Renal cortical epithelial cell (primary cell): ENCODE data around the gene PCBP3. TPM values are rescaled to one million over a fixed set of nuclear protein-coding genes. Genes with fewer than 3 reads are reported as not detected.
"Not testable (repeated sequence)": the region's sequence is repeated elsewhere in the genome, so short reads cannot be mapped to it uniquely, and the experiment has no call there.

Source experiments
- DNase-seq: peaks from one replicate; pipeline ENCODE4 v3.0.0-alpha.2; 2011; ENCODE audit warnings: low read depth
- total RNA-seq: library from RNA; depleted of rRNA; stranded (reverse); fragments of >200 nt; gene quantifications from 2 replicates; pipeline ENCODE4 v1.2.3, GENCODE V29; 2014

The PCBP3 gene
- total RNA-seq, 1 donor from 2014 or later, result 0.15 TPM

DNA sequence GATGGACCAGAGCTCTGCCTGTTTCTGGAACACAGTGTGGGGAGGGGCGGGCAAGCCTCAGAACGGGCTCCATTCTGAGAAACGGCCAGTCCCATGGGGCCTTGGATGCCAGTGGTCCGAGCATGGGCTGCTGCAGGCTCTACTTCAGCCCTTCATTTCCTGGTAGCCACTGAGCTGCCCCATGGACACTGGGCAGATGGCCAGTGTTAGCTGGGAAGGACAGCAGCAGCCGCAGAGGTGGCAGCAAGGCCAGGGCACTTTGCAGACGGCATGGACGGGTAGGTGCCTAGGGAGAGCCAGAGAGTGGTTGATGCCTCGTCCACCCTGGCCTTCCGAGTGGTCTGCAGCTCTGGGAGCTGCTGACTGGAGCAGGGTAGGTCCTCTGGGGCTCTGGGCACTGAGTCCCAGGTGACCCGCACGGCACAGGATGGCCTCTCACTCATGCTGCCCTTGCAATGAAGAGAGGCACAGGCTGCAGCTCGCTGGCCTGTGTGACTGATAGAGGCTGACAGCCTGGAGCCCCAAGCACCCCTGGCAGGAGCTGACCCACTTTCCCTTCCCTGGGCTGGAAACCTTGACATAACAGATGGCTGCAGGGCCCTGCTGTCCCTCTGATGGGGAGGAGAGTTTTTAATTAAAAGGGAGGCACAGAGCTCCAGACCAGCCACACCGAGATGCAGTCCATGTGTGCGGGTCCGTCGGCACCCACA lies 250.4 kb downstream of the PCBP3 start:
- DNase-seq, result no peak

DNA sequence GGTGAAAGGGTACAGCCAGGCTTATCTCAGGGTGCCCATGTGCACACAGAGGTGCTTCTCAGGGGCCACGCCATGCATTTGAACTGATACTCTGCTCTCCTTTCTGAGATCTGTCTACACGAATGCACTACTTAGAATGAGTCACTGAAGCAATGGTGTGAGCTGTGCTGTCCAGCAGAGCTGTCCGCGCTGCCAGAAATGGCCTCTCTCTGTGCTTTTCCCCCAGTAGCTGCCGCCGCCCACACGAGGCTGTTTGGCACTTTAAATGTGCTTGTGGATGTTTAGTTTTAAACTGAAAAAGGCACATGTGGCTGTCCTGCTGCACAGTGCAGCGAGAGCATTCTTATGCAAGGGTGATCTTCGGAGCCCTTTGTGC lies 250.9 kb downstream of the PCBP3 start:
- DNase-seq, result peak; percentile 11

DNA sequence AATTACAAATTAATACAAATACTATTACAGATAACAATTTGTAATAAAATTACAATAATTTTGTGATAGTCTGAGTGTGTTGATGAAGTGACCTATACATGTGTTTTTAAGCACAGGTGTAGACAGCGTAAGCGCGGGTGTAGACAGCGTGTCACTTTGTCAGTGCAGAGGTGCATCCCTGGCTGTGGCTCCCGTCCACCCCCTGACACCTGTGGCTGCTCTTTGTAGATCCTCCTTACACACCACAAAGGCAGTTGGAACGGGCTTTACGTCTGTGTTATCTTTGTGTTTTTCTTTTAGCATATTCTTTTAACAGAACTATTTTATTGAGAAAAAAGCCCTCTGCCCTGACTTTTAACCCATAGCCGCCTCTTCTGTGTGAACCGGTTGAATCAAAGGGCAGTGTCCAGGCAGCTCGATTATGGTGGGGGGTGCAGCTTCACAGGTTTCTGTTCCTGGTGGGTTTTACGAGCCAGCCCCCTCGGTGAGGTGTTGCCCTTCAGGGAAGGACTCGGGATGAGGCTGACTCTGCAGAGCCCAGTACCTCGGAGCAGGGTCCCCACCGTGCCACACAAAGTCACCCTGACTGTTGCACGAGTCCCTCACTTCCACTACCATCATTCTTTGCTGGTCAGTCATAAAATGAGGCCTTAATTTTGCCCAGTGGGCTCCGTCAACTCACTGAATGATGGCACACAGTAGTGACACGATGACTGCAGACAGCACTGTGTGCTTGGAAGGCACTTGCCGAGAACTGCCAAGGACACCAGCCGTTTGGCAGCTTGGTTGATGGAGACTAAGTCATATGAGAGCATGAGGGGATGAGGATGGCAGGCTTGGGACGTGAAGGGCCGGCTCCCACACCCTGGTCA lies 251.6 kb downstream of the PCBP3 start:
- no peak for DNase-seq

DNA sequence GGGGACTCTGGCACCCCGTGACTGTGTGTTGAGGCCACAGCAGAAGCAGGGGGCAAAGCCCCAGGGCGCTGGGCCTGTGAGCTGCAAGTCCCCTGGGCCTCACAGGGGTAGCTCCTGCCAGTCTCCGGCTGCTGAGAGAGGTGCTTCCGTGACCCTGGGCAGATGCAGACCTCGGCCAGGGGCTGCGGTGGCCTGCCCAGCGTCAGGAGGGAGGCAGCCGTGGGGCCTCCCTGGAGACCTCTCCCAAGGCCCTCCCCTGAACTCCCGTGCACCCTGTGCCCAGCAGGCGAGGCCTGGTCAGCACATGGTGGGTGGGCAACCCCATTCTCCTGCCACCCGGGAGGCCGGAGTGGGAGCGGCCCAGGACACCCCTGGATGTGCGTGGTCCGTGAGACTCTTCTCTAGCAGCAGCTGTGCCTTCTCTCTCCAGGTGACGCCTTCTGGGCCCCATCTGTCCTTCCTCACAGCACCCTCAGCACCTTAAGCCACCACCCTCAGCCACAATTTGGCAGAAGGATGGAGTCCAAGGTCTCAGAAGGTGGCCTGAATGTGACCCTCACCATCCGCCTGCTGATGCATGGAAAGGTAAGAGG lies 252.3 kb downstream of the PCBP3 start:
- DNase-seq, result no peak

DNA sequence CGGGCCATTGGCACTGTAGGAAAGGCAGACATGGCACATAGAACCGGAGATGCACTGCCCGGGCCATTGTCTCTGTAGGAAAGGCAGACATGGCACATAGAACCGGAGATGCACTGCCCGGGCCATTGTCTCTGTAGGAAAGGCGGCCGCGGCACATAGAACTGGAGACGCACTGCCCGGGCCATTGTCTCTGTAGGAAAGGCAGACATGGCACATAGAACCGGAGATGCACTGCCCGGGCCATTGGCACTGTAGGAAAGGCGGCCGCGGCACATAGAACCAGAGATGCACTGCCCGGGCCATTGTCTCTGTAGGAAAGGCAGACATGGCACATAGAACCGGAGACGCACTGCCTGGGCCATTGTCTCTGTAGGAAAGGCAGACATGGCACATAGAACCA lies 252.9 kb downstream of the PCBP3 start:
- not testable (repeated sequence) for DNase-seq

DNA sequence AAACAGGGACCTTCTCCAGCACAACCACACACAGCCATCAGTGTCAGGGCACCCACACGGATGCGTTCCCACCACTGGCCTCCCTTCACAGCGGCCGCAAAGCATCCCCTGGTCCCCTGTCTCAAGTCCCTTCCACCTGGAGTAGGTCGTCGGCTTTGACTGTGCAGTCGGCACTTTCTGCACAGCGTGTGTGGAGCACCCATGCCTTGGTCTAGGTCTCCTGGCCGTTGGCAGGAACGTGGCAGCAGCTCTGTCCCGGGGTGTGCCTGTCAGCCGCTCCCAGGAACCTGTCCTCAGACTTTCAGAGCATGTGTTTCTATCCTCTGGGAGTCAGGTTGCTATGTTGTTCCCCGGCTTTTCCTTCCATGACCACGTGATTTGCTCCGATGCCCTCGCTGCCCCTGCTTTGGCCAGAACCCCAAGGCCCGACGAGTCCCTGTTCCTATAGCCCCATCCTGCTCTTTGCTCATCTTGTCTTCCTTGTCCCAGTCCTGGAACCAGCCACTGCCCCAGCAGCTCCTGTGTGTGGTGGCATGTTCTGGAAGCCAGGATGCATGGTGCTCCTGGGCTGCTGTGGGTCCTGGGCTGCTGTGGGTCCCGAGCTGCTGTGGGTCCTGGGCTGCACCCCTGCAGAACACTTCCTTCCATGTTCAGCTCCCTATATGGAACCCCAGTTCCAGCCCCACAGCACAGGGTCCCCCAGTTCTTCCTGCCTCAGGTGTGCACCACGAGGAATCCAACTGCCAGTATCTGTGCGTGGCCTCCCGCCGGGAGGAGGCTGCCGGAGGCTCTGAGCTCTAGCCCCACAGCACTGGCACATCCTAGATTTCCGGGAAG lies 253.9 kb downstream of the PCBP3 start:
- no peak for DNase-seq

DNA sequence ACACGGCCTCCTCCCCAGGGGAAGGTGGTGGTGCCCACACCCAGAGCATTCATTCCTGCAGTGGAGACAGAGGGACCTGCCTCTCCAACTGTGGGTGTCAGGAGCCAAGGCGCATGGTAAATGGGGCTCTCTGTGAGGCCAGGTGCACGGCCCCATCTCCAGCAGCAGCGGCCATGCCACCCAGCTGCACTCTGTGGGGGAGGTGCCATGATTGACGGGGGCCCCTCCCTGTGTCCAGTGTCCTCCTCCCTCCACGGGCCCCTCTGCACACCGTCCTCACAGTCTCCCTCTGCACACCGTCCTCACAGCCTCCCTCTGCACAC lies 254.5 kb downstream of the PCBP3 start:
- no peak for DNase-seq

DNA sequence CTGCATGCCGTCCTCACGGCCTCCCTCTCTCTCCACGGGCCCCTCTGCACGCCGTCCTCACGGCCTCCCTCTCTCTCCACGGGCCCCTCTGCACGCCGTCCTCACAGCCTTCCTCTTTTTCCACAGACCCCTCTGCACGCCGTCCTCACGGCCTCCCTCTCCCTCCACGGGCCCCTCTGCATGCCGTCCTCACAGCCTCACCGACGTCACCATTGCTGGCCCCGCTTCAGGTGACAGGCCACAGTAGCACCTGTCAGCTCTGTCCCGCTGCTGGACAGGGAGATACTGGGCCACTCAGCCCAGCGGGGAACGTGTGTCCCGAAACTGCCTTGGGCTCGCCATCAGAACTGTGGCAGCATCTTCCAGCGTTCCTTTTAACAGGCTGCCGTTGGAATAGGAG lies 255.3 kb downstream of the PCBP3 start:
- DNase-seq, result no peak

DNA sequence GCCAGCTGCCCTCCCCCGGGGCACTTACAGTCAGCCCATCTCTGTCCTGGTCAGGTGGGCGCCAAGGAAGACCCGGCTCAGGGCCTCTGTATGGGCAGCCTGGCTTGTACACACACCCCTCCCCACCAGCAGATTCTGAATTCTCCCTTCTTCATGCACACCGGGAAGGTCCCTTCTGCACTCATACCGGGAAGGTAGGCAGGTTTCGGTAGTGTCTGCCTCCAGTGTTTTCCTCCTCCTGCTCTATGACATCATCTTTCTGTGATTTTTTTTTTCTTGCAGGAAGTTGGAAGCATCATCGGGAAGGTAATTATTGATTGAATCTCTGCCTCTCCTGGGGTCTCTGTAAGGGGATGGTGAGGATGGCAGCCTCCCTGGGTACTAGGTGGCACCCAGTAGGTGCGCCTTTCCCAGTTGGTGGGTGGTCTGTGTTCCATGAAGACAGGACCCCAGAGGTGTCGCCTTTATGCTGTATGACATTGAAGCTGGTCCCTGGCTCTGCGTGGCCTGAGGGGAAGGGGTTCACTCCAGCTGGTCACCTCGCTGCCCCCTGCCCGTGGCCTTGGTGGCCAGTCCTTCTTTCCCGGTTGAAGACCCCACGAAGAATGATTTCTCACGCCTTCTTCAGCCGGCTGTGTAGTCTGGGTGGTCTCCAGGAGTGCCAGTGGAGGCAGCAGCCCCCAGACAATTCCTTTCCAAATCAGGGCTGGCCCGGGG lies 255.9 kb downstream of the PCBP3 start:
- DNase-seq, result no peak

DNA sequence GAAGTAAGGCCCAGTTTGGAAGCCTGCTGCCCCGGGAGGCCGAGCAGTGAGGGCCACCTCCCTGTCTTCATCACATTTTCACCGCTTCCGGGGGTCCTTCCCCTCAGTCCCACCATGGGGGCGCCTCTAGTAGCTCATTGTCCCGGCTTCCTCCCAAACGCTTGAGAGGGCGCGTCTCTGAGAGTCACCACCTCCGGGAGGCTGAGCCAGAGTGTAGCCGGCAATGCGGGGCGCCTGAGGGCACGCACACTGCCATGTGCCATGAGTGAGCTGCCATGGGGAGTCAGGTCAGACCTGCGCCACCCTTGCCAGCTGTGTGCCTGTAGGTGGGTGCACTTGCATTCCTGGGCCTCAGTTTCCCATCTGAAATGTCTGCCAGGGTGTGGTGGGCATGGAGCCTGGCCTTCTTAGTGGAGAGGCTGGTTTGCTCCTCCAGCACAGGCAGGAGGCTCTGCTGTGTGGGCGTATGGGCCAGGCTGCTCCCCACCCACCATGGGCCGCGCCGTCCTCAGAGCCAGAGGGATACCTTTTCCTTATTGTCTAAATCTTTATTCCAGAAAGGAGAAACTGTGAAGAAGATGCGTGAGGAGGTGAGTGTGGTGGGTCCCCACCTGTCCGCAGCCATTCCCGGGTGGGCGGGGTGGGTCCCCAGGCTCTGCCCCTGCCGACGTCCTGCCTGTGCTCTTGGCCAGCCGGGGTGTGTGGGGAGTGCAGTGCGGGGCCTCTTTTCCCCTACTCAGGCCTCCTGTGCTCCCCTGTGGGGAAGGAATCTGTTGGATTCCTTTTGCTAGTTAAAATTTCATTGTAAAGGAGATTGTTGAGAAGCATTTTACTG lies 256.7 kb downstream of the PCBP3 start:
- no peak for DNase-seq

DNA sequence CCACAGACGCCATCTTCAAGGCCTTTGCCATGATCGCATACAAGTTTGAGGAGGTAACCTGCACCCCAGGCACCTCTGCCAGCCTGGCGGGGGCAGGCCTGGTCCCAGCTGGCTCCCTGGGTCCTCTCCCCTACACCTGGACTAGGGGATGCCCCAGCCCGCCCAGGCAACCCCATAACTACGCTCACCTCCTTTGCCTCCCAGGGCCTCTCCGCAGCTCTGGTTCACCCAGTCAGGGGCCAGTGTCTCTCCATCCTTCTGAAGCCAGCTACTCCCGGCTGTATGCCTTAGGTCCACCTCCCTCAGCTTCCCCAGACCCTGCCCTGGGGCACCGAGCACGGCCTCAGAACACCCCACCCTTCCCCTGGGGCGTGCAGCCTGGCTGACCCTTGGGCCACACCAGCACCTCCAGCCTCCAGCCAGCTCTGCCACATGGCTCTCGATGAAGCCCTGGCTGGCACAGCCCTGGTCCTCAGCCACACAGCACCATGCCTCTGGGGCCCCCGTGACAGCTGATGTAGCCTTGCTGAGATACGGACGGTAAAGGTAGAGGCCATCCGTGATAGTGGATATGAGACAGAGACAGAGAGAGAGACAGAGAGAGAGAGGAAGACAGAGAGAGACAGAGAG lies 257.7 kb downstream of the PCBP3 start:
- DNase-seq, result no peak

DNA sequence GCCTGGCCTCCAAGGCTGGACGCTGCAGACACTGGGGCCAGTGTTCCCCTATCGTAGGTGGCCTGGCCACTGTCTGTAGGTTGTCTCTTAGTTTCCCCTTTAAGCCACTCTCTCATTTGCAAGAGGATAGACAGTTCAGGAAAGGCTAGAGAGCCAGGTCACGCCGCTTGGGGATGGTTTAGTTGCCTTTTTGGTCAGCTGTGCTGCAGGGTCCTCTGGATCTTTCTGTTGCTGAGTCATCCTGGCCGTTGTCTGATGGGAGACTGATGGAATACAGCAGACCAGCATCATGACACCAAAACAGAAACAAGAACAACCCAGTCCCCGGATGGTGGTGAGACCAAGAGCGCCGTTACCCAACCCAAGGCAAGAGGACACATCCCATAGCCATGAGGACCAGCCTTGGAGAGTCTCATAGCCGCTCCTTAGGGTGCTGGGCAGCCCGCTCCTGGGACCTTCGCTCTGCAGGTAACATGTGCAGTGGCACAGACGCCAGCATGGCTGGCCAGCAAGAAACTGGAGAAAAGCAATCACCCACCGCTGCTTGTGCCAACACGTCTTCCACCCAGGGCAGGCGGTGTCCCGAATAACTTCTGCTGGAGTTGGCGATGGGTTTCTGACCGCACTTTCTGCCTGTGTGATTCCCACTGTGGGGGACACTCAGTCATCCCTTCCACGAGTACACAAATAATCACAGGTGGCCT lies 258.9 kb downstream of the PCBP3 start:
- no peak for DNase-seq

DNA sequence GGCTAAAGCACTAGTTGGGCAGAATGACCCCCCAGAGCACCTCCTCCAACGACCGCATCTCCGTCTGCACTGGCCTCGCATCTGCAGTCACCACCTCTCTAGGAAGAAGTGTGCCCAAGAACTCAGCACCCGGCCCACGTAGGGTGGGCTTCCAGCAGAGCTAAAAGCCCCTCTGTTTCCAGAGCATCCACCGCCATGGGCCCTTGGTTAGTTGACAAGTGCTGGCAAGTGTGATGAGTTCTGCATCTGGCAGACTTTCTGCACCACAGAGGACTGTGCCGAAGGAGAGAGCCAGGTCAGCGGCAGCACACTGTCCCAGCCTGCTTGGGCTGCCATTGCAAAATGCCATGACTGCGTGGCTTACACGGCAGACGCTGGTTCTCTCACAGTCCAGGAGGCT lies 261.7 kb downstream of the PCBP3 start:
- no peak for DNase-seq

DNA sequence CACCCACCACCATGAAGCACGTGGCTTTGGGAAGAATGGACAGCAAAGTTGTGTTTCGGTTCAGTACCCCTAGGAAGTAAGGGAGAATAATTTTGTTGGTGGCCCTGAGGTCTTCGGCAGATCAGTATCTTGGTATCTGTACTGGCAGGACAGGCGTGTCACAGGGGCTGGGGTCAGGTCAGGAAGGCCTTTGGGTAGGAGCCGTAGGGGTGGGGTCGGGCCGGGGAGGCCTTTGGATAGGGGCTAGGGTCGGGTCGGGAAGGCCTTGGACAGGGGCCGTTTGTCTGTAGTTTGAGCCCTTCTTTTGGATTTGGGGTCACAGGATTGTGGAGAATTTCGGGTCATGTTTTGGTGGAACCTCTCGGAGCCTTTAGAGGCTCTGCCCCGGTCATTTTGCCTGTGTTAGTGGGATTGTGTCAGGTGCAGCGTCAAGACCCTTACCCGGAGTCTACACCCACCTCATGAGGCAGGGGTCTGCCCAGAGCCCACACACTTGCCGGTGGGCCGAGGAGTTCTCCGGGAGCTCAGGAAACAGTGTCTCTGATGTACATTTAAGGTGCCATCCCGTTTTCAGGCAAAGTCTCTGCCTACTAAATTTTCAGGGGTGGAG lies 262.8 kb downstream of the PCBP3 start:
- DNase-seq, result no peak

DNA sequence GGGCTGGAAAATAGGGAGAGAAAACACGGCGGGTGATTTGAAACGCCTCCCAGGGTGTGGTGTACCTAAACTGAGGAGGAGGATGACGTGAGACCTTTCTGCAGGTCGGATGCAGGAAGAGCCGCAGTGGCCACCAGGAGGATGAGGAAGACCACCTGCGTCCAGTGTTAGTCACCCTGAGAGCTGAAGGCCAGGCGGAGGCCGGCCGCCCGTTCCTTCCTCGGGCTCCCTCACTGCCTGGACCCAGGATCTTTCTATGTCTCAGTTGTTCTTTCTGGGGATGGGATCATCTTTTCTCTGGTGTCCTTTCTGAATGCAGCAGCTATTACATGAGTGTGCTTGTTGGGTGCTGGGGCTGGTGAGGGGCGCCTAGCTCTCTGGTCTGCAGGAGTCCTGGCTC lies 263.3 kb downstream of the PCBP3 start:
- no peak for DNase-seq

DNA sequence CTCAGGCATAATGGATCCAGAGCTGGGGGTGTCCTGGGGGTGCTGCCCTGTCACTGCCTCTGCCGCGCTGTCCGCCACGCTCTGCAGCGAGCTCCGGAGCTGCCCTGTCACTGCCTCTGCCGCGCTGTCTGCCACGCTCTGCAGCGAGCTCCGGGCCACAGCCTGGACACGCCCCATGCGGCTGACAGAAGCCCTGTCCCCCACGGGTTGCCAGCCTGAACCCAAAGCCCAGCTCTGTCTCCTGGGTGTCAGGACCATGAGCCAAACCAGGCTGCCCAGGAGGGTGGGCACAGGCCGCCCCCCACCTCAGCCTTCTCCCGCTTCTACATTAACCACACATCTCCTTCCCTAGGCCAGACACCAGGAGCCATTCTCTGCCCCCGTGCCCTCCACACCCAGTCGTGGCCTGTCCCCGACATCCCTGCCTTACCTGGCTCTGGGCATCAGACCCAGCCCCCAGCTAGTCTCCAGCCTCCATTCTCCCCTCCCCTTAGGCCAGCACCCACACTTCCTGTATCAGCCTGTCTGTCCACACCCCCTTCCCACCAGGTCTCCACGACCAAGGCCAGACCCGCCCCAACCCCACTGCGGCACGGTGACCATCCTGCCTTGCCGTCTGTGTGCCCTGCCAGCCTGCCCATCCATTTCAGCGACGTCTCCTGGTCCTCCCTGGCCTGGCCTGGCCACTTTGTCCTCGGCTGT lies 265.2 kb downstream of the PCBP3 start:
- DNase-seq, result no peak

DNA sequence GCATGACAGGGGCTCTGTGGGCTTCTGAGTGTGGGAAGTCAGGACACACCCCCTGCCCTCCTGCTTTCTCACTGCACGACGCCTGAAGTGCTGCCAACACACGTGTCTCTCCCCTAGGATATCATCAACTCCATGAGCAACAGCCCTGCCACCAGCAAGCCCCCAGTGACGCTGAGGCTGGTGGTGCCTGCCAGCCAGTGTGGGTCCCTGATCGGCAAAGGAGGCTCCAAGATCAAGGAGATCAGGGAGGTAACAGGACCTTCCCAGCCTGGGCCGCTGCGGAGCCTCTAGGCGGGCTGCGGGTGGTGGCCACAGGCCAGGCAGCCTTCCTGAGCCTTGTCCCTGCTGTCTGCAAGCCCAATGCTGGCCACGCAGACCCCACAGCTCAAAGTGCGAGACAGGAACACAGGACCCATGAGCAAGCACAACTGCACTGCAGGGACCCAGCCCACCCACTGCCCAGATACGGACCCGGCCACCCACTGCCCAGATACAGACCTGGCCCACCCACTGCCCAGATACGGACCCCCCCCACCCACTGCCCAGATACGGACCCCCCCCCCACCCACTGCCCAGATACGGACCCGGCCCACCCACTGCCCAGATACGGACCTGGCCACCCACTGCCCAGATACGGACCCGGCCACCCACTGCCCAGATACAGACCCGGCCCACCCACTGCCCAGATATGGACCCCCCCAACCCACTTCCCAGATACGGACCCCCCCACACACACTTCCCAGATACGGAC lies 265.9 kb downstream of the PCBP3 start:
- DNase-seq, result no peak

DNA sequence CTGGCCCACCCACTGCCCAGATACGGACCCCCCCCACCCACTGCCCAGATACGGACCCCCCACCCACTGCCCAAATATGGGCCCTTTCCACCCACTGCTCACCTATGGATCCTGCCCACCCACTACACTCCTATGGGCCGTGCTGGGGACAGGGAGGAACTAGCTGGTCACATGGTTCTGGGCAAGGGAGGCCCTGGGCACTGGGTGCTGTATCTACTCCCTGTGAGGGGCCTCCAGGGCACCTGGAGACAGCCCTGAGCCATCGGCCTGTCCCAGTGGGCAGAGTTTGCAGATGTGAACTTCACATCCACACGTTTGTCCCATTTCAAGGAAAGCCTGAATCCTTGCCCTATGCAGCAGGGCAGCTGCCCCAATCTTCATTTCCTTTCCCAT lies 266.6 kb downstream of the PCBP3 start:
- no peak for DNase-seq
